Vagina (tissue), 2 donors: ENCODE results near the gene CFDP1.
A peak's percentile ranks its signal among the peaks of the same experiment; 100 is the strongest.

Source experiments
- CTCF ChIP-seq, 3 experiments: fragments of 450-650 bp in 2 of 3; fragments of 200-600 bp in 1 of 3; sonication (generic) in 1 of 3; IDR thresholded peaks; one replicate each; pipeline ENCODE4 v1.5.1; 2017 to 2019; ENCODE audit warnings: antibody characterized with exemption in 3 of 3, mild to moderate bottlenecking in 2 of 3, moderate library complexity in 2 of 3
- POLR2AphosphoS5 ChIP-seq, 2 donors: sonication (generic); formaldehyde crosslinking; IDR thresholded peaks; one replicate each; pipeline ENCODE4 v1.9.0; 2017; ENCODE audit warnings: antibody characterized with exemption in 2 of 2, mild to moderate bottlenecking in 2 of 2, low read depth in 1 of 2; ENCODE audit not compliant: insufficient read depth in 1 of 2

- TF ChIP-seq CTCF (IDR thresholded peaks at IDR 0.05), result no peak
- TF ChIP-seq POLR2AphosphoS5 (IDR thresholded peaks at IDR 0.05; ENCODE audit: insufficient read depth in 1 of 2, low read depth in 1 of 2), result peak in 1 of 2 donors; percentile 46
These were observed 169.3 kb downstream of the CFDP1 start for GRCh38 chr16:75263963-75264445.
